Osteoblast (primary cell): ENCODE results near the gene KLF14. TPM values are rescaled to one million over a fixed set of nuclear protein-coding genes. Genes with fewer than 3 reads are reported as not detected.

Source experiments
- DNase-seq: peaks from one replicate; pipeline ENCODE4 v3.0.0; 2011; ENCODE audit warnings: low spot score, mixed read lengths; ENCODE audit not compliant: insufficient read length; ENCODE audit errors: missing footprints
- H2AFZ ChIP-seq: 2 replicates; pipeline ENCODE4 v1.6.0; 2011; ENCODE audit warnings: mild to moderate bottlenecking, low read length
- H3K27ac ChIP-seq: 2 replicates; pipeline ENCODE4 v1.5.1; 2011; ENCODE audit warnings: mild to moderate bottlenecking, low read depth, low read length, moderate library complexity
- H3K27me3 ChIP-seq: 2 replicates; pipeline ENCODE4 v1.6.0; 2012; ENCODE audit warnings: mild to moderate bottlenecking, control low read depth, inconsistent platforms, low read length, moderate library complexity; ENCODE audit not compliant: insufficient read depth
- H3K36me3 ChIP-seq: 2 replicates; pipeline ENCODE4 v1.5.1; 2011; ENCODE audit warnings: mild to moderate bottlenecking, low read length, control low read depth, moderate library complexity; ENCODE audit not compliant: insufficient read depth
- H3K4me1 ChIP-seq: 2 replicates; pipeline ENCODE4 v1.5.1; 2011; ENCODE audit warnings: mild to moderate bottlenecking, low read length, control low read depth, moderate library complexity; ENCODE audit not compliant: insufficient read depth
- H3K4me2 ChIP-seq: 2 replicates; pipeline ENCODE4 v1.6.0; 2011; ENCODE audit warnings: mild to moderate bottlenecking, low read length; ENCODE audit not compliant: insufficient read depth
- H3K4me3 ChIP-seq: fragments of 200-600 bp; sonication (generic); 3 replicates; pipeline ENCODE4 v1.5.1; 2012; ENCODE audit warnings: mild to moderate bottlenecking, low read length, inconsistent platforms; ENCODE audit not compliant: insufficient read depth
- H3K79me2 ChIP-seq: 2 replicates; pipeline ENCODE4 v1.6.0; 2012; ENCODE audit warnings: mild to moderate bottlenecking, low read length, control low read depth, inconsistent platforms; ENCODE audit not compliant: insufficient read depth
- H3K9me3 ChIP-seq: 2 replicates; pipeline ENCODE4 v1.5.1; 2011; ENCODE audit warnings: low read depth, low read length, control low read depth
- H4K20me1 ChIP-seq: 2 replicates; pipeline ENCODE4 v1.6.0; 2012; ENCODE audit warnings: mild to moderate bottlenecking, low read length, control low read depth; ENCODE audit not compliant: insufficient read depth
- CTCF ChIP-seq: IDR thresholded peaks from 2 replicates; pipeline ENCODE4 v1.5.1; 2011; ENCODE audit warnings: mild to moderate bottlenecking, low read depth, low read length, moderate library complexity; ENCODE audit errors: extremely low read depth
- total RNA-seq: library from RNA; depleted of rRNA; stranded (reverse); fragments of >200 nt; gene quantifications from 2 replicates; pipeline ENCODE4 v1.2.3, GENCODE V29; 2012

Gene KLF14
- total RNA-seq, 1 donor: not detected

- H3K4me1 ChIP-seq: no peaks in the 10 kb centered on the region
- H3K27me3 ChIP-seq: peaks cover 7% of the 10 kb centered on the region
- DNase-seq: no peak
- no peak overlapping the region for H3K4me2 ChIP-seq
- no peaks in the 10 kb centered on the region for H3K36me3 ChIP-seq
- H3K9me3 ChIP-seq: no peaks in the 10 kb centered on the region
- H3K4me3 ChIP-seq: no peak overlapping the region
- H4K20me1 ChIP-seq: no peaks in the 10 kb centered on the region
- H2AFZ ChIP-seq: no peak overlapping the region
- H3K27ac ChIP-seq: no peak overlapping the region
- H3K79me2 ChIP-seq: no peaks in the 10 kb centered on the region
- no peak for TF ChIP-seq CTCF
Observed at GRCh38 chr7:130712416-130712815, 21.6 kb downstream of the KLF14 start.

GRCh38 chr7:130708766-130709165 is 25.2 kb downstream of the KLF14 start:
- H3K27ac ChIP-seq: no peak overlapping the region
- no peak for TF ChIP-seq CTCF
- H4K20me1 ChIP-seq: no peaks in the 10 kb centered on the region
- no peak for DNase-seq
- H3K4me3 ChIP-seq: no peak overlapping the region
- no peaks in the 10 kb centered on the region for H3K79me2 ChIP-seq
- H3K4me1 ChIP-seq: no peaks in the 10 kb centered on the region
- no peak overlapping the region for H2AFZ ChIP-seq
- peaks cover 7% of the 10 kb centered on the region for H3K27me3 ChIP-seq
- peaks cover 5% of the 10 kb centered on the region for H3K9me3 ChIP-seq
- no peaks in the 10 kb centered on the region for H3K36me3 ChIP-seq
- no peak overlapping the region for H3K4me2 ChIP-seq

- no peak overlapping the region for H2AFZ ChIP-seq
- peaks cover 5% of the 10 kb centered on the region for H3K9me3 ChIP-seq
- no peak for TF ChIP-seq CTCF
- H4K20me1 ChIP-seq: no peaks in the 10 kb centered on the region
- no peak for DNase-seq
- H3K27ac ChIP-seq: no peak overlapping the region
- H3K36me3 ChIP-seq: no peaks in the 10 kb centered on the region
- no peak overlapping the region for H3K4me3 ChIP-seq
- H3K4me2 ChIP-seq: no peak overlapping the region
- peaks cover 7% of the 10 kb centered on the region for H3K27me3 ChIP-seq
- H3K4me1 ChIP-seq: no peaks in the 10 kb centered on the region
- no peaks in the 10 kb centered on the region for H3K79me2 ChIP-seq
Observed at GRCh38 chr7:130708001-130708400, 26.0 kb downstream of the KLF14 start.

GRCh38 chr7:130703851-130704250 is 30.2 kb downstream of the KLF14 start:
- H3K9me3 ChIP-seq: peaks cover 5% of the 10 kb centered on the region
- no peak overlapping the region for H3K4me3 ChIP-seq
- H3K4me2 ChIP-seq: no peak overlapping the region
- DNase-seq: no peak
- no peaks in the 10 kb centered on the region for H3K4me1 ChIP-seq
- no peaks in the 10 kb centered on the region for H3K36me3 ChIP-seq
- no peak for TF ChIP-seq CTCF
- no peaks in the 10 kb centered on the region for H3K79me2 ChIP-seq
- H2AFZ ChIP-seq: no peak overlapping the region
- H3K27me3 ChIP-seq: peaks cover 11% of the 10 kb centered on the region
- H4K20me1 ChIP-seq: no peaks in the 10 kb centered on the region
- H3K27ac ChIP-seq: no peak overlapping the region
